Stimulated activated effector memory CD8-positive, alpha-beta T cell treated with anti-CD3 and anti-CD28 coated beads, Interleukin-12 subunit alpha, Interleukin-12 subunit beta, amount 100 ng/mL, for 72 hours (primary cell): ENCODE data around the gene DOCK9.

Experiments
- ATAC-seq: fragments of 150-1000 bp; cut with Tn5 transposase; 2 replicates; pipeline ENCODE4 v1.10.0; 2021
- DNase-seq, 2 donors: peaks; one replicate each; pipeline ENCODE4 v3.0.0; 2021 to 2022; ENCODE audit warnings: low spot score in 2 of 2
- H3K27ac Mint-ChIP-seq: one replicate; pipeline ENCODE4 v1.8.0; 2022; ENCODE audit warnings: mild to moderate bottlenecking, mixed read lengths
- H3K36me3 Mint-ChIP-seq: one replicate; pipeline ENCODE4 v1.8.0; 2022; ENCODE audit warnings: mild to moderate bottlenecking, mixed read lengths
- H3K4me1 Mint-ChIP-seq: one replicate; pipeline ENCODE4 v1.8.0; 2022; ENCODE audit warnings: mixed read lengths
- H3K4me3 Mint-ChIP-seq: one replicate; pipeline ENCODE4 v1.8.0; 2022; ENCODE audit warnings: mild to moderate bottlenecking, mixed read lengths
- H3K9me3 Mint-ChIP-seq: one replicate; pipeline ENCODE4 v1.8.0; 2022; ENCODE audit warnings: mixed read lengths

DOCK9 gene

GRCh38 chr13:98972059-98972458 is 5.8 kb downstream of the DOCK9 start:
- Mint-ChIP-seq H3K4me3 (no peak overlapping the region), H3K4me1 (peaks cover 29% of the 10 kb centered on the region), H3K27ac (no peak overlapping the region), H3K36me3 (no peaks in the 10 kb centered on the region), H3K9me3 (no peaks in the 10 kb centered on the region)
- DNase-seq (no peak), ATAC-seq (no peak)

- Mint-ChIP-seq H3K36me3 (no peaks in the 10 kb centered on the region), H3K9me3 (no peaks in the 10 kb centered on the region), H3K27ac (peak overlapping the region; percentile 19), H3K4me3 (no peak overlapping the region), H3K4me1 (peaks cover 22% of the 10 kb centered on the region)
- DNase-seq (no peak), ATAC-seq (no peak)
Observed at GRCh38 chr13:98970330-98970729, 7.5 kb downstream of the DOCK9 start.

- H3K36me3 Mint-ChIP-seq = no peaks in the 10 kb centered on the region
Observed at GRCh38 chr13:98967491-98967890, 10.4 kb downstream of the DOCK9 start.

GRCh38 chr13:98966019-98966418 is 11.8 kb downstream of the DOCK9 start:
- Mint-ChIP-seq H3K27ac (no peak overlapping the region), H3K9me3 (no peaks in the 10 kb centered on the region), H3K36me3 (no peaks in the 10 kb centered on the region), H3K4me3 (no peak overlapping the region), H3K4me1 (peaks cover 23% of the 10 kb centered on the region)
- ATAC-seq (no peak), DNase-seq (no peak)

More at GRCh38 chr13:98967491-98967890, 10.4 kb downstream of the DOCK9 start:
- Mint-ChIP-seq H3K27ac (no peak overlapping the region), H3K4me3 (no peak overlapping the region), H3K9me3 (no peaks in the 10 kb centered on the region), H3K4me1 (peaks cover 21% of the 10 kb centered on the region)
- DNase-seq (no peak), ATAC-seq (no peak)

GRCh38 chr13:98965325-98965724 is 12.5 kb downstream of the DOCK9 start:
- H3K4me1 Mint-ChIP-seq = peaks cover 23% of the 10 kb centered on the region
- H3K4me3 Mint-ChIP-seq = no peak overlapping the region
- no peak for DNase-seq
- no peak for ATAC-seq
- H3K36me3 Mint-ChIP-seq = no peaks in the 10 kb centered on the region
- H3K9me3 Mint-ChIP-seq = no peaks in the 10 kb centered on the region
- no peak overlapping the region for H3K27ac Mint-ChIP-seq

GRCh38 chr13:98963917-98964316 is 13.9 kb downstream of the DOCK9 start:
- H3K9me3 Mint-ChIP-seq = no peaks in the 10 kb centered on the region
- H3K4me3 Mint-ChIP-seq = no peak overlapping the region
- H3K27ac Mint-ChIP-seq = no peak overlapping the region
- no peak for DNase-seq
- no peaks in the 10 kb centered on the region for H3K36me3 Mint-ChIP-seq
- no peak for ATAC-seq
- H3K4me1 Mint-ChIP-seq = peaks cover 21% of the 10 kb centered on the region

GRCh38 chr13:98962901-98963590 is 14.8 kb downstream of the DOCK9 start:
- Mint-ChIP-seq H3K4me3 (no peak overlapping the region), H3K4me1 (peaks cover 19% of the 10 kb centered on the region), H3K36me3 (no peaks in the 10 kb centered on the region), H3K27ac (no peak overlapping the region), H3K9me3 (no peaks in the 10 kb centered on the region)
- ATAC-seq (no peak), DNase-seq (no peak)

- no peaks in the 10 kb centered on the region for H3K36me3 Mint-ChIP-seq
- H3K4me1 Mint-ChIP-seq = peaks cover 19% of the 10 kb centered on the region
- no peaks in the 10 kb centered on the region for H3K9me3 Mint-ChIP-seq
- DNase-seq = no peak
- H3K4me3 Mint-ChIP-seq = no peak overlapping the region
- no peak overlapping the region for H3K27ac Mint-ChIP-seq
- ATAC-seq = no peak
Observed at GRCh38 chr13:98961503-98962105, 16.3 kb downstream of the DOCK9 start.

GRCh38 chr13:98960606-98961502 is 17.0 kb downstream of the DOCK9 start:
- H3K4me3 Mint-ChIP-seq = no peak overlapping the region
- no peak for DNase-seq
- no peak for ATAC-seq

GRCh38 chr13:98959786-98960605 is 17.9 kb downstream of the DOCK9 start:
- H3K27ac Mint-ChIP-seq = peak overlapping the region; percentile 14
- peaks cover 13% of the 10 kb centered on the region for H3K4me1 Mint-ChIP-seq
- H3K4me3 Mint-ChIP-seq = no peak overlapping the region
- no peak for ATAC-seq
- no peaks in the 10 kb centered on the region for H3K9me3 Mint-ChIP-seq
- DNase-seq = no peak
- peaks cover under 1% of the 10 kb centered on the region for H3K36me3 Mint-ChIP-seq

More at GRCh38 chr13:98960606-98961502, 17.0 kb downstream of the DOCK9 start:
- no peak overlapping the region for H3K27ac Mint-ChIP-seq
- H3K36me3 Mint-ChIP-seq = no peaks in the 10 kb centered on the region
- H3K4me1 Mint-ChIP-seq = peaks cover 15% of the 10 kb centered on the region
- H3K9me3 Mint-ChIP-seq = no peaks in the 10 kb centered on the region

- H3K27ac Mint-ChIP-seq = peak overlapping the region; percentile 14
Observed at GRCh38 chr13:98959291-98959690, 18.6 kb downstream of the DOCK9 start.

GRCh38 chr13:98958443-98958794 is 19.4 kb downstream of the DOCK9 start:
- ATAC-seq = no peak
- no peak overlapping the region for H3K4me3 Mint-ChIP-seq
- DNase-seq = no peak
- peaks cover 8% of the 10 kb centered on the region for H3K36me3 Mint-ChIP-seq
- peaks cover 13% of the 10 kb centered on the region for H3K4me1 Mint-ChIP-seq
- H3K27ac Mint-ChIP-seq = peak overlapping the region; percentile 73
- H3K9me3 Mint-ChIP-seq = no peaks in the 10 kb centered on the region

More at GRCh38 chr13:98959291-98959690, 18.6 kb downstream of the DOCK9 start:
- ATAC-seq (no peak), DNase-seq (no peak)
- H3K9me3 Mint-ChIP-seq = no peaks in the 10 kb centered on the region
- H3K4me1 Mint-ChIP-seq = peaks cover 13% of the 10 kb centered on the region
- no peak overlapping the region for H3K4me3 Mint-ChIP-seq
- peaks cover 8% of the 10 kb centered on the region for H3K36me3 Mint-ChIP-seq

- H3K36me3 Mint-ChIP-seq = peaks cover 8% of the 10 kb centered on the region
- peaks cover 13% of the 10 kb centered on the region for H3K4me1 Mint-ChIP-seq
- no peaks in the 10 kb centered on the region for H3K9me3 Mint-ChIP-seq
- no peak overlapping the region for H3K4me3 Mint-ChIP-seq
- no peak for ATAC-seq
- DNase-seq = no peak
- peak overlapping the region; percentile 73 for H3K27ac Mint-ChIP-seq
Observed at GRCh38 chr13:98957731-98958442, 20.0 kb downstream of the DOCK9 start.

- H3K9me3 Mint-ChIP-seq = no peaks in the 10 kb centered on the region
- peaks cover 7% of the 10 kb centered on the region for H3K4me1 Mint-ChIP-seq
- H3K36me3 Mint-ChIP-seq = peaks cover 8% of the 10 kb centered on the region
- H3K27ac Mint-ChIP-seq = no peak overlapping the region
- no peak overlapping the region for H3K4me3 Mint-ChIP-seq
- DNase-seq (no peak), ATAC-seq (no peak)
Observed at GRCh38 chr13:98955336-98955735, 22.5 kb downstream of the DOCK9 start.
